OCI-LY7 (cell line): ENCODE results near the gene LRP1B.

Experiments used
- EZH2phosphoT487 ChIP-seq: fragments of 200-600 bp; sonication (generic); IDR thresholded peaks from 2 replicates; pipeline ENCODE4 v1.6.1; 2018; ENCODE audit warnings: low read depth, borderline replicate concordance, mild to moderate bottlenecking, mixed run types, antibody characterized with exemption, low read length, moderate library complexity, mixed read lengths
- TF ChIP-seq, protein P1 (sequence below): fragments of 200-600 bp; sonication (generic); conservative IDR thresholded peaks from 2 replicates; pipeline ENCODE4 v1.5.1; 2014; ENCODE audit warnings: mild to moderate bottlenecking, antibody characterized with exemption, low read length, moderate library complexity, mixed read lengths

DNA sequence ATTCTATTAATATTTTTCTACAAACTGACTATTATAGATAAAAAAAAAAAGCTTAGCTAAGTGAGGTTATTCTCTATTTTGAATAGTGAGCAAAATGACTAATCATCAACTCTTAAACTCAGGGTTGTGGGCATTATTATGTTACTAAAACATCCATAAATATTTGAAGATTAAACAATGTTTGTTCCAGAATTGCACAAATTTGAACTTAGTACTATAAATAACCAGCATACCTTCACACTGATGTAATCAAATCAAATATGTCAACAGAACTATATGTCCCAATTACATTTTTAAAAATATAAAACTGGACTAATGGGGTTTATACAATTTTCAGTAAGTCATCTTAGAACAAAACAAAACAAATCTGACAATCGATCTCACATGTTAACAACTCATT is 800.9 kb downstream of the LRP1B start:
- TF ChIP-seq, protein P1, sequence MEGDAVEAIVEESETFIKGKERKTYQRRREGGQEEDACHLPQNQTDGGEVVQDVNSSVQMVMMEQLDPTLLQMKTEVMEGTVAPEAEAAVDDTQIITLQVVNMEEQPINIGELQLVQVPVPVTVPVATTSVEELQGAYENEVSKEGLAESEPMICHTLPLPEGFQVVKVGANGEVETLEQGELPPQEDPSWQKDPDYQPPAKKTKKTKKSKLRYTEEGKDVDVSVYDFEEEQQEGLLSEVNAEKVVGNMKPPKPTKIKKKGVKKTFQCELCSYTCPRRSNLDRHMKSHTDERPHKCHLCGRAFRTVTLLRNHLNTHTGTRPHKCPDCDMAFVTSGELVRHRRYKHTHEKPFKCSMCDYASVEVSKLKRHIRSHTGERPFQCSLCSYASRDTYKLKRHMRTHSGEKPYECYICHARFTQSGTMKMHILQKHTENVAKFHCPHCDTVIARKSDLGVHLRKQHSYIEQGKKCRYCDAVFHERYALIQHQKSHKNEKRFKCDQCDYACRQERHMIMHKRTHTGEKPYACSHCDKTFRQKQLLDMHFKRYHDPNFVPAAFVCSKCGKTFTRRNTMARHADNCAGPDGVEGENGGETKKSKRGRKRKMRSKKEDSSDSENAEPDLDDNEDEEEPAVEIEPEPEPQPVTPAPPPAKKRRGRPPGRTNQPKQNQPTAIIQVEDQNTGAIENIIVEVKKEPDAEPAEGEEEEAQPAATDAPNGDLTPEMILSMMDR, result no peak
- TF ChIP-seq EZH2phosphoT487, result no peak
